Endothelial cell of umbilical vein (primary cell): ENCODE results near the gene MED27. TPM values are rescaled to one million over a fixed set of nuclear protein-coding genes. Genes with fewer than 3 reads are reported as not detected.

Experiments used
- BruUV-seq: library from RNA; stranded (reverse); fragments of 400-500 nt; replicated peaks from 2 replicates; lab custom pipeline; 2021; lab: Mats Ljungman, UMichigan
- CTCF ChIA-PET: fragments of 300-600, 350-600 bp; sonication (Branson Sonifier 250); formaldehyde crosslinking; loops from one replicate; lab custom pipeline; 2021; ENCODE audit warnings: antibody characterized with exemption, inconsistent platforms; lab: Charles Lee
- POLR2A ChIA-PET: fragments of 300-600, 350-600 bp; sonication (Branson Sonifier 250); formaldehyde crosslinking; loops from one replicate; lab custom pipeline; 2021; ENCODE audit warnings: antibody characterized with exemption, inconsistent platforms; lab: Charles Lee
- DNase-seq: peaks from one replicate; pipeline ENCODE4 v3.0.0-alpha.2; 2011; ENCODE audit warnings: low read depth, low spot score
- FAIRE-seq: peaks from 2 replicates; lab custom pipeline; 2011; peaks lifted over from hg19 to GRCh38; lab: Jason Lieb, UNC
- H2AFZ ChIP-seq: 2 replicates; pipeline ENCODE4 v1.6.0; 2012; ENCODE audit warnings: low read depth, low read length, control low read depth, inconsistent platforms
- H3K27ac ChIP-seq: 2 replicates; pipeline ENCODE4 v1.5.1; 2011; ENCODE audit warnings: low read depth, mild to moderate bottlenecking, control low read depth, low read length, moderate library complexity; ENCODE audit not compliant: insufficient read depth
- H3K27me3 ChIP-seq, 2 experiments: 2 replicates each; pipeline versions ENCODE4 v1.6.0 to v1.6.1; 2011; ENCODE audit warnings: low read length in 2 of 2, mixed read lengths in 1 of 2; ENCODE audit not compliant: control insufficient read depth in 2 of 2, insufficient read depth in 2 of 2
- H3K36me3 ChIP-seq, 2 experiments: 2 replicates in 1 of 2; 3 replicates in 1 of 2; pipeline ENCODE4 v1.5.1; 2011; ENCODE audit warnings: low read length in 2 of 2, mild to moderate bottlenecking in 1 of 2, moderate library complexity in 1 of 2; ENCODE audit not compliant: control insufficient read depth in 2 of 2, insufficient read depth in 2 of 2; ENCODE audit errors: extremely low read depth in 1 of 2
- H3K4me1 ChIP-seq: 3 replicates; pipeline ENCODE4 v1.5.1; 2011; ENCODE audit warnings: mild to moderate bottlenecking, low read length; ENCODE audit not compliant: control insufficient read depth, insufficient read depth; ENCODE audit errors: extremely low read depth
- H3K4me2 ChIP-seq: 2 replicates; pipeline ENCODE4 v1.6.1; 2011; ENCODE audit warnings: low read length, control low read depth, mixed read lengths; ENCODE audit not compliant: insufficient read depth
- H3K4me3 ChIP-seq, 3 experiments: fragments of 200-600 bp in 1 of 3; sonication (generic), shearing (Covaris generic) in 1 of 3; replicated peaks in 1 of 3; 2 replicates each; pipeline ENCODE4 v1.5.1; 2011 to 2016; ENCODE audit warnings: control low read depth in 3 of 3, low read length in 3 of 3, mild to moderate bottlenecking in 2 of 3, inconsistent platforms in 1 of 3, low read depth in 1 of 3, moderate library complexity in 1 of 3; ENCODE audit not compliant: insufficient read depth in 1 of 3
- H3K79me2 ChIP-seq: 2 replicates; pipeline ENCODE4 v1.6.0; 2012; ENCODE audit warnings: low read length, inconsistent platforms; ENCODE audit not compliant: control insufficient read depth, insufficient read depth
- H3K9ac ChIP-seq: replicated peaks from 2 replicates; pipeline ENCODE3; 2011; ENCODE audit warnings: low read length, control low read depth; ENCODE audit not compliant: insufficient read depth; ENCODE audit errors: extremely low read depth
- H3K9me1 ChIP-seq: replicated peaks from 3 replicates; pipeline ENCODE4 v1.6.0; 2011; ENCODE audit warnings: mild to moderate bottlenecking, low read length; ENCODE audit not compliant: control insufficient read depth, insufficient read depth; ENCODE audit errors: extremely low read depth
- H3K9me3 ChIP-seq: replicated peaks from 2 replicates; pipeline ENCODE4 v1.5.1; 2012; ENCODE audit warnings: low read length, inconsistent platforms; ENCODE audit not compliant: control insufficient read depth, insufficient read depth
- H4K20me1 ChIP-seq: replicated peaks from 2 replicates; pipeline ENCODE3; 2011; ENCODE audit warnings: mild to moderate bottlenecking, low read length; ENCODE audit not compliant: control insufficient read depth, insufficient read depth; ENCODE audit errors: extremely low read depth
- EZH2 ChIP-seq: IDR thresholded peaks from 2 replicates; pipeline ENCODE4 v1.6.1; 2012; ENCODE audit warnings: borderline replicate concordance, low read depth, mild to moderate bottlenecking, moderate library complexity, low read length, inconsistent platforms; ENCODE audit not compliant: severe bottlenecking
- FOS ChIP-seq: IDR thresholded peaks from 2 replicates; pipeline ENCODE4 v1.6.1; 2011; ENCODE audit warnings: mild to moderate bottlenecking, low read length, moderate library complexity, borderline replicate concordance; ENCODE audit not compliant: insufficient read depth
- GATA2 ChIP-seq: IDR thresholded peaks from 2 replicates; pipeline ENCODE4 v1.7.0; 2011; ENCODE audit warnings: low read depth, mild to moderate bottlenecking, moderate library complexity, mixed read lengths, low read length; ENCODE audit not compliant: insufficient read length, insufficient read depth
- JUN ChIP-seq: IDR thresholded peaks from 2 replicates; pipeline ENCODE4 v1.6.1; 2011; ENCODE audit warnings: borderline replicate concordance, low read depth; ENCODE audit not compliant: insufficient read length, insufficient read depth
- MYC ChIP-seq: IDR thresholded peaks from one replicate; pipeline ENCODE4 v1.6.1; 2011; ENCODE audit warnings: mild to moderate bottlenecking, low read depth, low read length
- POLR2A ChIP-seq: IDR thresholded peaks from 2 replicates; pipeline ENCODE4 v1.6.1; 2012; ENCODE audit warnings: low read depth, mild to moderate bottlenecking, control low read depth, low read length
- POLR2AphosphoS5 ChIP-seq: IDR thresholded peaks from 2 replicates; pipeline ENCODE4 v1.6.1; 2012; ENCODE audit warnings: low read depth, mild to moderate bottlenecking, control low read depth, low read length, moderate library complexity; ENCODE audit not compliant: insufficient read depth
- dilution Hi-C: fragments of 300-500 bp; cut with MboI; formaldehyde crosslinking; loops from one replicate; pipeline ENCODE4 v1.15.0; 2019; ENCODE audit warnings: low sequenced_read_pairs; ENCODE audit not compliant: extremely low pct_ligation_motif_present
- intact Hi-C: fragments of 100-400 bp; cut with micrococcal nuclease; formaldehyde crosslinking; loops from one replicate; pipeline ENCODE4 v1.10.0; 2022
- polyA plus RNA-seq, 4 experiments: library from polyadenylated mRNA; depleted of rRNA in 3 of 4; stranded (reverse) in 3 of 4; unstranded in 1 of 4; fragments of >200 nt; gene quantifications; 2 replicates each; pipeline versions ENCODE4 v1.2.1 to v1.2.3, GENCODE V29; 2011 to 2012; ENCODE audit warnings: missing spikeins in 1 of 4
- total RNA-seq: library from RNA; stranded (reverse); gene quantifications from 2 replicates; pipeline ENCODE4 v1.2.3, GENCODE V29; 2021
- TF ChIP-seq, protein P1 (sequence below), 2 donors: IDR thresholded peaks; 1 replicate in 1 of 2; 2 replicates in 1 of 2; pipeline ENCODE4 v1.5.1; 2011; ENCODE audit warnings: low read length in 2 of 2, mild to moderate bottlenecking in 2 of 2, moderate library complexity in 2 of 2, control low read depth in 1 of 2, inconsistent platforms in 1 of 2, low read depth in 1 of 2; ENCODE audit not compliant: insufficient read depth in 1 of 2; ENCODE audit errors: extremely low read depth in 1 of 2
- TF ChIP-seq, protein P2 (sequence below): IDR thresholded peaks from 2 replicates; pipeline ENCODE4 v1.6.1; 2011; ENCODE audit not compliant: insufficient read depth, insufficient read length

The MED27 gene
- total and polyA plus RNA-seq, 2 donors (not counting 3 experiments of a cell fraction or from before 2014, with no cell fraction given), result 27.9 to 47.8 TPM

- Histone ChIP-seq H3K4me3 (no peak overlapping the region), H3K4me2 (no peak overlapping the region), H3K79me2 (no peaks in the 10 kb centered on the region), H3K4me1 (peaks cover 2% of the 10 kb centered on the region), H3K9me3 (no peaks in the 10 kb centered on the region), H3K9ac (no peak overlapping the region), H3K27me3 (peaks cover 0 to 2% of the 10 kb centered on the region in 2 experiments), H3K36me3 (no peaks in the 10 kb centered on the region), H4K20me1 (no peaks in the 10 kb centered on the region), H3K9me1 (no peaks in the 10 kb centered on the region), H2AFZ (no peak overlapping the region), H3K27ac (no peak overlapping the region)
- dilution Hi-C loops (no loop called here), intact Hi-C loops (no loop called here)
- no peak for TF ChIP-seq JUN
- TF ChIP-seq POLR2A, result no peak
- TF ChIP-seq GATA2, result no peak
- no peak for TF ChIP-seq FOS
- no peak for TF ChIP-seq EZH2
- TF ChIP-seq, protein P1, sequence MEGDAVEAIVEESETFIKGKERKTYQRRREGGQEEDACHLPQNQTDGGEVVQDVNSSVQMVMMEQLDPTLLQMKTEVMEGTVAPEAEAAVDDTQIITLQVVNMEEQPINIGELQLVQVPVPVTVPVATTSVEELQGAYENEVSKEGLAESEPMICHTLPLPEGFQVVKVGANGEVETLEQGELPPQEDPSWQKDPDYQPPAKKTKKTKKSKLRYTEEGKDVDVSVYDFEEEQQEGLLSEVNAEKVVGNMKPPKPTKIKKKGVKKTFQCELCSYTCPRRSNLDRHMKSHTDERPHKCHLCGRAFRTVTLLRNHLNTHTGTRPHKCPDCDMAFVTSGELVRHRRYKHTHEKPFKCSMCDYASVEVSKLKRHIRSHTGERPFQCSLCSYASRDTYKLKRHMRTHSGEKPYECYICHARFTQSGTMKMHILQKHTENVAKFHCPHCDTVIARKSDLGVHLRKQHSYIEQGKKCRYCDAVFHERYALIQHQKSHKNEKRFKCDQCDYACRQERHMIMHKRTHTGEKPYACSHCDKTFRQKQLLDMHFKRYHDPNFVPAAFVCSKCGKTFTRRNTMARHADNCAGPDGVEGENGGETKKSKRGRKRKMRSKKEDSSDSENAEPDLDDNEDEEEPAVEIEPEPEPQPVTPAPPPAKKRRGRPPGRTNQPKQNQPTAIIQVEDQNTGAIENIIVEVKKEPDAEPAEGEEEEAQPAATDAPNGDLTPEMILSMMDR (IDR thresholded peaks at IDR 0.05; ENCODE audit: extremely low read depth in 1 of 2, insufficient read depth in 1 of 2, low read depth in 1 of 2, low read length in 2 of 2), result no peak
- TF ChIP-seq POLR2AphosphoS5, result no peak
- no peak for TF ChIP-seq MYC
- TF ChIP-seq, protein P2, sequence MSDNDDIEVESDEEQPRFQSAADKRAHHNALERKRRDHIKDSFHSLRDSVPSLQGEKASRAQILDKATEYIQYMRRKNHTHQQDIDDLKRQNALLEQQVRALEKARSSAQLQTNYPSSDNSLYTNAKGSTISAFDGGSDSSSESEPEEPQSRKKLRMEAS, result no peak
- BruUV-seq, result no TSS peak
- ChIA-PET POLR2A (no interaction called here), CTCF (no interaction called here)
- FAIRE-seq, result no peak
- no peak for DNase-seq
These were observed 226.2 kb downstream of the MED27 start for GRCh38 chr9:131853434-131853833.
